BLaER1 (cell line): Measurements from ENCODE around the gene ISOC2.

Source experiments
- H3K27ac ChIP-seq: shearing (Covaris generic); formaldehyde crosslinking; 2 replicates; pipeline ENCODE4 v1.8.1; 2022
- H3K27me3 ChIP-seq: shearing (Covaris generic); formaldehyde crosslinking; 2 replicates; pipeline ENCODE4 v1.8.1; 2022
- H3K36me3 ChIP-seq: shearing (Covaris generic); formaldehyde crosslinking; 2 replicates; pipeline ENCODE4 v1.8.1; 2022
- H3K4me1 ChIP-seq: shearing (Covaris generic); formaldehyde crosslinking; 2 replicates; pipeline ENCODE4 v1.8.1; 2022
- H3K4me2 ChIP-seq: shearing (Covaris generic); formaldehyde crosslinking; 2 replicates; pipeline ENCODE4 v1.8.1; 2022
- H3K4me3 ChIP-seq: shearing (Covaris generic); formaldehyde crosslinking; 2 replicates; pipeline ENCODE4 v1.8.1; 2022
- H3K9ac ChIP-seq: shearing (Covaris generic); formaldehyde crosslinking; 2 replicates; pipeline ENCODE4 v1.8.1; 2022
- H3K9me3 ChIP-seq: shearing (Covaris generic); formaldehyde crosslinking; 2 replicates; pipeline ENCODE4 v1.8.1; 2022
- H4K20me1 ChIP-seq: shearing (Covaris generic); formaldehyde crosslinking; 2 replicates; pipeline ENCODE4 v1.8.1; 2022
- Cebpa-rat ChIP-seq: shearing (Covaris generic); IDR thresholded peaks from 2 replicates; pipeline ENCODE4 v1.8.1; 2022

Gene ISOC2

DNA sequence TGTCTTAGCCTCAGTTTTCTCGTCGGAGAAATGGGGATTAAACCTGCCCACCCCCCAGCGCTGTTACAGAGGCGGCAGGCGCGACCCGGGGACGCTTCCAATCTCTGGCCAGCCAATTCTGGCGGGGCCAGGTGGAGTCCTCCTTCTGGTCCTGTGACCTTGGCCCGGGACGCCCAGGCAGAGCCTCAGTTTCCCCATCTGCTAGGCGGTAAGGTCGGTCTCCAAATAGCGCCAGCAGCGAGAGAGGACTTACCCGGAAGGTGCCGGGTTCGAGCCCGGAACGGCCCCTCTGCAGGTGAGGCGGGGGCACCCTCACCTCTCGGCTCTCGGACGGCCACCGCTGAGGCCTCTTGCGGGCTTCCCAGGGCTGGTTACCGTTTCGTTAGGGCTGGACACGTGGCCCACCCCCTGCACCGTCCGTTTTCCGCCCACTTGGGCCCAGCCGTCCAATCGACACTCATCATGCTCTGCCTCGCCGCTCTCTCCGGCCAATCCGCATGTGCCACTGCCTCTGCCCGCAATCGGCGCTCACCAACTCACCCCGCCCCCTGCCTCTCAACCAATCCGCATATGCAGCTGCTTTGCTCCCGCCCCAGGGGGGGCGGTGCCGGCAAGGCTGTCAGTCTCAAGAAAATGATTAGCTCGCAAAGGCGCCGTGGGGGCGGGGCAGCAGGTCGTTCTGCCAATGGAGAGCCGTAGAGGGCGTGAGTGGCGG is at the start of gene ISOC2:
TSS of gene ISOC2 (minus strand) at position 384 of the 715 bp plus-strand sequence. CDS start 5,156 bp downstream, outside the sequence.
- H3K4me1 ChIP-seq, result peaks cover 61% of the 10 kb centered on the region
- H3K27ac ChIP-seq, result peak within 1 kb of the TSS; percentile 96
- peak within 1 kb of the TSS; percentile 92 for H3K4me3 ChIP-seq
- H3K4me2 ChIP-seq, result peak within 1 kb of the TSS; percentile 94
- no peaks in the 10 kb centered on the region for H3K9me3 ChIP-seq
- H3K27me3 ChIP-seq, result no peaks in the 10 kb centered on the region
- H3K9ac ChIP-seq, result peak within 1 kb of the TSS; percentile 94
- H4K20me1 ChIP-seq, result peaks cover 45% of the 10 kb centered on the region
- peaks cover 5% of the 10 kb centered on the region for H3K36me3 ChIP-seq
- no peak for TF ChIP-seq Cebpa-rat

DNA sequence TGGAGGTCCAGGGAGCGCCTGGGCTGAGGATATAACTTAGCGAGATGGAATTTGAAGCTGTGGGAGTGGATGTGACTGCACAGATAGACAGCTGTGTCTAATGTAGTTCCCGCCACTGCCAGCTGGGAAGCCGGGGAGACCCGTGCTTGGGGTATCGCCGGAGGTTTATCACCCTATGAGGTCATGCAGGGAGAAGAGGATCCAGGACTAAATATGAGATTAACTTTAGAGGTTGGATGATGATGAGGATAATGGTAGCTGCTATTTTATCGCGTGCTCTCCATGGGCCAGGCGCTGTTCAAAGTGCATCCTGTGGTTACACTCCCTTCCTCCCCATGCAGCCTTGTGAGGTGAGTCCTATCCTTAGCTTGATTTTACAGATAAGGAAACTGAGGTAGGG is 46.7 kb upstream of the ISOC2 start:
- H3K4me2 ChIP-seq, result peak overlapping the region; percentile 9; the same call in 1 of the 2 replicates
- H3K4me1 ChIP-seq, result peaks cover 50% of the 10 kb centered on the region
- H3K9me3 ChIP-seq, result peaks cover 4% of the 10 kb centered on the region; the same call in 1 of the 2 replicates
- H4K20me1 ChIP-seq, result no peaks in the 10 kb centered on the region
- H3K27ac ChIP-seq, result no peak overlapping the region
- H3K36me3 ChIP-seq, result no peaks in the 10 kb centered on the region
- no peaks in the 10 kb centered on the region for H3K27me3 ChIP-seq
- H3K4me3 ChIP-seq, result no peak overlapping the region
- no peak for TF ChIP-seq Cebpa-rat
- no peak overlapping the region for H3K9ac ChIP-seq

DNA sequence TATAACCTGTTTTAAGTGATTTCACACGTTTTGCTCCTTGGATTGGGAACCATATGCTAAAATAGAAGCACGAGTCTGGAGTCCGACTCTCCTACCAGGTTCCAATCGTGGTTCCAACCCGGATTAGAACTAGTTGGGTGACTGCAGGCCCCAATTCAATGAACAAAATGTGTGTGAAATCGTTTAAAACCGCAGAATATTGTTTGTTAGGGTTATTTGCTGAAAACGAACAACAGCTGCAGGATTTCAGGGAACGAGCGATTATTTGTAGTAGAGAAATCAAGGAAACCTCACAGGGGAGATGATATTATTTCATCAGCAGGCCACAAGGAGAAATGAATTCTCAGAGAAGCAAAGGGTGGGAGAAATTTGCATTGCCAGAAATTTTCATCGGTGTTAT is 43.5 kb upstream of the ISOC2 start:
- Histone ChIP-seq H3K27ac (no peak overlapping the region), H3K27me3 (no peaks in the 10 kb centered on the region), H3K36me3 (no peaks in the 10 kb centered on the region), H4K20me1 (no peaks in the 10 kb centered on the region), H3K9me3 (peaks cover 4% of the 10 kb centered on the region; the same call in 1 of the 2 replicates), H3K4me3 (no peak overlapping the region), H3K4me1 (peaks cover 38% of the 10 kb centered on the region), H3K4me2 (no peak overlapping the region), H3K9ac (no peak overlapping the region)
- no peak for TF ChIP-seq Cebpa-rat

GRCh38 chr19:55504252-55504603 is 42.8 kb upstream of the ISOC2 start:
- peaks cover 4% of the 10 kb centered on the region; the same call in 1 of the 2 replicates for H3K9me3 ChIP-seq

GRCh38 chr19:55503502-55504251 is 42.2 kb upstream of the ISOC2 start:
- H4K20me1 ChIP-seq, result no peaks in the 10 kb centered on the region
- peaks cover 35% of the 10 kb centered on the region for H3K4me1 ChIP-seq
- no peak for TF ChIP-seq Cebpa-rat
- peak overlapping the region; percentile 77 for H3K9ac ChIP-seq
- no peaks in the 10 kb centered on the region for H3K27me3 ChIP-seq
- peak overlapping the region; percentile 78 for H3K4me2 ChIP-seq
- no peaks in the 10 kb centered on the region for H3K36me3 ChIP-seq
- peak overlapping the region; percentile 65 for H3K4me3 ChIP-seq
- H3K27ac ChIP-seq, result peak overlapping the region; percentile 77
- peaks cover 4% of the 10 kb centered on the region; the same call in 1 of the 2 replicates for H3K9me3 ChIP-seq

More at GRCh38 chr19:55504252-55504603, 42.8 kb upstream of the ISOC2 start:
- Histone ChIP-seq H3K9ac (peak overlapping the region; percentile 77), H3K27me3 (no peaks in the 10 kb centered on the region), H4K20me1 (no peaks in the 10 kb centered on the region), H3K27ac (peak overlapping the region; percentile 77), H3K4me3 (peak overlapping the region; percentile 65), H3K4me2 (peak overlapping the region; percentile 78), H3K36me3 (no peaks in the 10 kb centered on the region), H3K4me1 (peaks cover 40% of the 10 kb centered on the region)
- TF ChIP-seq Cebpa-rat, result no peak

GRCh38 chr19:55503157-55503501 is 41.7 kb upstream of the ISOC2 start:
- H4K20me1 ChIP-seq, result no peaks in the 10 kb centered on the region
- peak overlapping the region; percentile 77 for H3K27ac ChIP-seq
- peak overlapping the region; percentile 65 for H3K4me3 ChIP-seq
- H3K9me3 ChIP-seq, result peaks cover 4% of the 10 kb centered on the region; the same call in 1 of the 2 replicates
- peak overlapping the region; percentile 78 for H3K4me2 ChIP-seq
- H3K4me1 ChIP-seq, result peaks cover 30% of the 10 kb centered on the region
- TF ChIP-seq Cebpa-rat, result no peak
- H3K9ac ChIP-seq, result peak overlapping the region; percentile 77
- H3K27me3 ChIP-seq, result no peaks in the 10 kb centered on the region
- H3K36me3 ChIP-seq, result no peaks in the 10 kb centered on the region

GRCh38 chr19:55502197-55502952 is 40.9 kb upstream of the ISOC2 start:
- Histone ChIP-seq H3K27ac (no peak overlapping the region), H3K36me3 (no peaks in the 10 kb centered on the region), H3K9me3 (peaks cover 4% of the 10 kb centered on the region; the same call in 1 of the 2 replicates), H3K27me3 (no peaks in the 10 kb centered on the region), H3K4me3 (no peak overlapping the region), H3K9ac (no peak overlapping the region), H4K20me1 (no peaks in the 10 kb centered on the region), H3K4me2 (no peak overlapping the region), H3K4me1 (peaks cover 26% of the 10 kb centered on the region)
- no peak for TF ChIP-seq Cebpa-rat

DNA sequence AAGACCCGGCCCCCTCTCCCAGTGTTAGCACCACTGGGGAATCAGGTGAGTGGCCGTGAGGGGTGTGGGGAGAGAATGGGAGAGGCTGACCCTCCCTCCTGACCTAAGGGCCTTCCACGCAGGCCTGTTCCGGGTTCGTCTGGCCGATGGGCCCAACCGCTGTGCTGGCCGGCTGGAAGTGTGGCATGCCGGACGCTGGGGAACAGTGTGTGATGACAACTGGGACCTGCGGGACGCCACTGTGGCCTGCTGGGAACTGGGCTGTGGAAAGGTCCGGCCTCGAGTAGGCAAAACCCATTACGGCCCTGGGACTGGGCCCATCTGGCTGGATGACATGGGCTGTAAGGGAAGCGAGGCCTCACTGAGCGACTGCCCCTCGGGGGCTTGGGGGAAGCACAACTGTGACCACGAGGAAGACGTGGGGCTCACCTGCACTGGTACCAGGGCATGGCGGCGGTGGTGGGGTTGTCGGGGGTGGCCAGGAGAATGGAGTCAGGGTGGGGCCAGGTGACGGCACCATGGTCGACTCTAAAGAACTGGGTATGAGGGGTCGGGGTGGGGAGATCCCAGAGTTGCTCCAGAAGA is 39.0 kb upstream of the ISOC2 start:
- H4K20me1 ChIP-seq, result no peaks in the 10 kb centered on the region
- no peaks in the 10 kb centered on the region for H3K27me3 ChIP-seq

GRCh38 chr19:55498246-55498840 is 36.9 kb upstream of the ISOC2 start:
- H3K4me1 ChIP-seq, result peaks cover 17% of the 10 kb centered on the region
- no peaks in the 10 kb centered on the region for H3K36me3 ChIP-seq
- no peaks in the 10 kb centered on the region for H3K27me3 ChIP-seq
- no peak overlapping the region for H3K27ac ChIP-seq
- H3K4me2 ChIP-seq, result no peak overlapping the region
- peaks cover 2% of the 10 kb centered on the region; the same call in 1 of the 2 replicates for H3K9me3 ChIP-seq
- no peak overlapping the region for H3K9ac ChIP-seq
- H3K4me3 ChIP-seq, result no peak overlapping the region
- H4K20me1 ChIP-seq, result no peaks in the 10 kb centered on the region
- no peak for TF ChIP-seq Cebpa-rat

More for the DNA sequence above, 39.0 kb upstream of the ISOC2 start:
- Histone ChIP-seq H3K4me1 (peaks cover 26% of the 10 kb centered on the region), H3K9ac (no peak overlapping the region), H3K4me3 (no peak overlapping the region), H3K36me3 (no peaks in the 10 kb centered on the region), H3K27ac (no peak overlapping the region), H3K9me3 (peaks cover 4% of the 10 kb centered on the region; the same call in 1 of the 2 replicates), H3K4me2 (peak overlapping the region; percentile 21)
- TF ChIP-seq Cebpa-rat, result no peak
